Adrenal gland (tissue), 5 donors: ENCODE results near the gene JAGN1.

Experiments
- CTCF ChIP-seq, 6 experiments: fragments of 450-650 bp in 4 of 6; fragments of 200-600 bp in 2 of 6; sonication (generic) in 1 of 6; IDR thresholded peaks; 1 replicate in 5 of 6; 2 replicates in 1 of 6; pipeline versions ENCODE4 v1.5.1 to v1.8.0; 2016 to 2021; ENCODE audit warnings: antibody characterized with exemption in 6 of 6, mild to moderate bottlenecking in 2 of 6, moderate library complexity in 1 of 6
- POLR2A ChIP-seq, 2 donors: fragments of 450-650 bp; IDR thresholded peaks; one replicate each; pipeline ENCODE4 v1.6.1; 2017; ENCODE audit warnings: antibody characterized with exemption in 2 of 2, mild to moderate bottlenecking in 2 of 2, moderate library complexity in 1 of 2
- donor health status: DM: no; HTN: no; CAD: no.

DNA sequence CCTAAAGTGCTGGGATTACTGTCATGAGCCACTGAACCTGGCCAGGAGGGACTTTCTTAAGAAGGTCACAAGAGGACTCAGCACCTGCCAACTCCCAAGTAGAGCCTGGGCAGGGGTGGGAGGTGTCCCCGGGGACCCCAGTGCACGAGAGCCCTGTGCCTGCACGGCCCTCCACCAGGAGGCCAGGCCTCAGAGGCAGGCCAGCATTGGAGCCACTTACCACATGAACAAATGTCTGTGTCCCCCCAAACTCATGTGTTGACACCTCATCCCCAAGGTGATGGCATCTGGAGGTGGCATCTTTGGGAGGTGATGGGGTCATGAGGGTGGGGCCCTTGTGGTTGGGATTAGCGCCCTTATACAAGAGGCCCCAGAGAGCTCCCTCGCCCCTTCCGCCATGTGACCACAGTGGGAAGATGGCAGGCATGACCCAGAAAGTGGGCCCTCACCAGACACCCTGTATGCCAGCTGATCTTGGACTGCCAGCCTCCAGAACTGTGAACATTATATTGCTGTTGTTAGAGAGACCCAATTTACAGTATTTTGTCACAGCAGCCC is 43.4 kb upstream of the JAGN1 start:
- TF ChIP-seq POLR2A (IDR thresholded peaks at IDR 0.05) (no peak), CTCF (IDR thresholded peaks at IDR 0.05) (no peak)
